ENCODE results near the gene FAM217A.
"Not testable (repeated sequence)": the region's sequence is repeated elsewhere in the genome, so short reads cannot be mapped to it uniquely, and the experiment has no call there.

Gene FAM217A, protein sequence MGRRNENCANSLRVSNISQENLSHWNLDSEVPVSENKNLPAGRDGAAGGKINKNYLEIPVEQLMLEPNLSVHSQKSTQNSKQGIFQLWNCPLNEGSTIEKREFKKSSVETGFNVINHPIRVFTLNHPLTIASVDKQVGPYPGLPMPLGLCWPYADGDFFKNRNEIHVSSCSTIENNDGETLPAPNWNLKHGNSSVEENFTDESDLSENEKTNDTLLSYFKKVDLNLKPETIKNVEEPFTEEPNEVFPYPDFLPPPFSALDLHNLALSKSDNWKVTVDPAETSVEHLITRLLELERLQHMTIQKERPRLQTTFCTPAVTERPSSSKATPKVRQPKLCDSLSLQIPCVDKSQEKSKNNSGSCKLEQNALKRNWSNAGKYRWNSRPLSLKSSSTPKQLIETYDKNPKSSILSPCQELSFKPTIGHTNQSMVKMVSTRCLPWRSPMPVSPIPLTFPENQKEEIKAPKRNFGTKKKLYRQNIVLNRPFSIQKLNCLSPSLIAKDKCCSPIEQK

DNA sequence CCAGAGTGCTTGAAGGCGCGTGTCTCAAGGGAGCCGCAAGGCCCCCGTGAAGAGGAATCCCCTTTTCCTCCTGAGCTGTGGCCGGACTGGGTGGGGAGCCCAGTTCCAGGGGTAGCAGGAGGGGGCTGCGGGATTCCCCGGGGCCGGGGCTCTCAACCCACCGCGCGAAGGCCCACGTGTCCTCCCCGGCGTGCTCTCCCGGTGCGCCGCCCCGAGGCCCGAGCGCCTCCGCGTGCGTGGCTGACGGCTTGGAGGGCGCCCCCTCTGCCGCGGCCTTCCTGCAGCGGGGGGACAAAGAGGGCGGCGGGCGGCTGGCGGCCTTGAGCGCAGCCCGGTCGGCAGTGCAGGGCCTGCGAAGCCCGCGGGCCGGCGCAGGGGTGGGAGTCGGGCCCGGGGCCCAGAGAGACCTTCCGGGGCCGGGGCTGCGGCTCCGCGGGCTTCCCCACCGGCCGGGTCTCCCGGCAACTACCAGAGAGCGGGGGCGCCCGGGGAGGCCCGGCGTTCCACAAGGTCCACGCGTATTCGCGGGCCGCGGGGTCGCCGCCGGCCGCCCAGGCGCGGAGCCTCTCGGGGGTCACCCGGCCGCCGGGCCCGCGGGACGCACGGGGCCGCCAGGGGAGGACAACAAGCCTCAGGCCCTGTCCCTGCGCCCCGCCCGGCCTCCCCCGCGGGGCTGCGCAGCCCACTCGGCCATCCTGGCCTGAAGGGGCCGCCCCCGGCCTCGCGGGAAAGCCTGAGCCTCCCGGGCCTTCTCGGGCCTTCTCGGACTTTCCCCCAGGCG lies at the start of gene FAM217A:
Gene FAM217A (minus strand): TSS at position 447 of the 781 bp plus-strand sequence. CDS start 1,723 bp downstream, outside the sequence.
- no peak for DNase-seq

- DNase-seq: no peak
Measured at GRCh38 chr6:4128072-4128471, 49.1 kb upstream of the FAM217A start.

- no peak for DNase-seq
Measured at GRCh38 chr6:4125933-4126864, 47.3 kb upstream of the FAM217A start.

DNA sequence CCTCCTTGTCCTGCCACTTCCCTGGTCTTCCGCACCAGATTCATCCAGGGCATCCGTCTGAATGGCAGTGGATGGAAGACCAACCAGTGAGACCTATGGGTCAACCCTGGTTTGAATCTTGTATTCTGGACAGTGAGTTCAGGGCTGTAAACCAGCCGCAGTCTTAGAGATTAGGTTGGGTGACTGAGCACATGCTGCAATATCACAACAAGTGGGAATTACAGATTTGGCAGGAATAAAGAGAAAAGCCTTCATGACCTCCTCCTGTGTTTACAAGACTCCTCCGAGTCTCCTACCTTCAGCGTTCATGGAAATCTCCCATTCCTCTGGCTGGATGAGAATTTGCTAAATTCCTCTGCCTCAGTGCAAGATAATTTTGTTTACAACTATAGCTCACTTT lies 46.6 kb upstream of the FAM217A start:
- DNase-seq: no peak

- no peak for DNase-seq
Measured at GRCh38 chr6:4124351-4124750, 45.4 kb upstream of the FAM217A start.

GRCh38 chr6:4115741-4116140 lies 36.8 kb upstream of the FAM217A start:
- no peak for DNase-seq

DNA sequence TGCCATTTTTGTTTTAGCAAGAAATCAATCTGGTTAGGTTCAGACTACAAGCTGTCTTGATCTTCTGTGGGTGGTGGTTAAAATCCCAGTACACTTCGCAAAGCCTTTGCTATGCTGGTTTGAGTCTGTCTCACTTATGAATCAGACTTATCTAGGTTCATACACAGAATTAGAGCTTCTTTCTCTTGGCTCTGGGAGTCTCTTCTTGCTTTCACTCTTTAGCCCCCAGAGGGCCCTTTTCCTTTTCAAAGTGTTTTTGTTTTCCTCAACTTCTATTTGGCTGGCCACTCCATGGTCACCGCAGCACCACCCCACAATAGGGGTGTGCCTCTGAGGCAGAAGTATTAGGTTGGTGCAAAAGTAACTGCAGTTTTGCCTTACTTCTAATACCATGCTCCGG lies 35.2 kb upstream of the FAM217A start:
- no peak for DNase-seq

DNA sequence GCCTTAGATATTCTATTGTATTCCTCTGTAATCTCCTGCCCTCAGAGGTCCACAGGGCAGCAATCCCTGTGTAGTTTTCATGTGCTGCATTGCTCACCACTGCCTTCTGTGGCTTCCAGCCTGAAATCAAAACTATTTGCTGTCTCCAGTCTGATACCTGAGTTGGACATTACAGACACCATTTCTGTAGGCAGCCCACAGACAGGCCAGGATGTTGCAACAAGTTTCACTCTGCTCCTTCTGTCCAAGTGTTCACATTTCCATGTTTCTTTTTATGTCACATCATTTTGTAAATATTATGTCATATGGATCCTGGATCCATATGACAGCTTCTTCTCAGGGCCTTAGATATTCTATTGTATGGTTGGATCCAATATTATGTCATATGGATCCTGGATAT lies 34.7 kb upstream of the FAM217A start:
- DNase-seq: no peak

- DNase-seq: no peak
Measured at GRCh38 chr6:4112366-4112765, 33.4 kb upstream of the FAM217A start.

GRCh38 chr6:4109363-4109815 lies 30.5 kb upstream of the FAM217A start:
- not testable (repeated sequence) for DNase-seq

DNA sequence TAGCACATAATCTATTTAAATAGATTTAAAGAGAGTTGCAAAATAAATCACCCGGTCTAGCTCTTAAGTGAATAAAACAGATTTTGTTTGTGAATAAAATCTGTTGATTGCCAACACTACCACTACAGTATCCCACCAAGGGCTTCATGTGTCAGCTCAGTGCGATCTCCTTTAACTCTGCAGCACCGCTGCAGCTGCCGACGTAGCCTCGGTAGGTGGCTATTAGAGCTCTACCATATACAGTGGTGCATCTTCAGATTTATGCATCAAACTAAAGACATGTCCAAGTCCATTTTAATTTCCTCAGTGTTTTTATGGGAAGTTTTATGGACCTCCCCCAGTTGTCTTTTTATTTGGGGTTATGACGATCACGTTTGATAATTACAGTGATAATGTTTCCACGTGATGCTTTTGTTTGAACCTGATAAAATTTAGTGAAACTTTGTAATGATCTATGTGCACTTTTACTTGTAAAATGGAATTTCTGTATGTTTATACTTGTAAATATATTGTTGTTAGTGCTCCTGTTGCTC lies 29.7 kb upstream of the FAM217A start:
- no peak for DNase-seq

DNA sequence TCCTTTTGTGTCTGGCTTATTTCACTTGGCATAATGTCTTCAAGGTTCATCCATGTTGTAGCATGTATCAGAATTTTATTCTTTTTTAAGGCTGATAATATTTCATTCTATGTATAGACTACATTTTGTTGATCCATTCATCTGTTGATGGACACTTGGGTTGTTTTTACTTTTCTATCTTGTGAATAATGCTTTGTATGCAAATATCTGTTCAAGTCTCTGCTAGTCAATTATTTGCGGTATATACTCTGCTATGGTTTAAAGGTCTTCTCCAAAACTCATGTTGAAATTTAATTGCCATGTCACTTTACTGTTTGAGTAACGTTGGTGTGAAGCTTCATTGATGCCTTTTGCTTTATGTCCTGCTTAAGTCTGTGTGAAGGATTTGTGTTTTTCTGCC lies 28.9 kb upstream of the FAM217A start:
- DNase-seq: no peak

DNA sequence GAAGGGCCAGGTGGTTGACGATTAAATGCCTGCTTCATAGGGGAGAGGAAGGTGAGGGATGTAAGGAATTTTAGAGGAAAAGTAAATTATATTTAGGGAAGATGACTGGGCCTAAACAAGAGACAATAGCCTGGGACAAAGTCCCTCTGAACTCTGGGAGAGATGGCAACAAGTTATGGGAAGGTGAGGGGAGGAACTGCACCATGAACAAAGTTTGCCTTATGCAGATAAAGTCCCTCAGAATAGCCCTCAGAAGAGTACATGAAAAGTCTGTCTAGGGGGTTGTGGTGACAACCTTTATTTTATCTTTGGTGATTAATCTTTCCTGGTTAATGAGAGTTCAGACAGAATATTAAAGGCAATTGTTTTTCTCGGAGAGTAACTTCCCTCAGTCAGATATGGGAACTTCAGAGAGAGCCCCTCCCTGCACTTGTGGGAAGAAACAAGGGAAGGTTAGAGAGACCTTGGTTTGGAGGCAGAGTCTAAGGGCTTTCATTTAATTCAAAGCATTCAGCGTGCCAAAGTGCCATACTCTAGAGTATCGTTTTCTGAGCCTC lies 27.1 kb upstream of the FAM217A start:
- DNase-seq: no peak

DNA sequence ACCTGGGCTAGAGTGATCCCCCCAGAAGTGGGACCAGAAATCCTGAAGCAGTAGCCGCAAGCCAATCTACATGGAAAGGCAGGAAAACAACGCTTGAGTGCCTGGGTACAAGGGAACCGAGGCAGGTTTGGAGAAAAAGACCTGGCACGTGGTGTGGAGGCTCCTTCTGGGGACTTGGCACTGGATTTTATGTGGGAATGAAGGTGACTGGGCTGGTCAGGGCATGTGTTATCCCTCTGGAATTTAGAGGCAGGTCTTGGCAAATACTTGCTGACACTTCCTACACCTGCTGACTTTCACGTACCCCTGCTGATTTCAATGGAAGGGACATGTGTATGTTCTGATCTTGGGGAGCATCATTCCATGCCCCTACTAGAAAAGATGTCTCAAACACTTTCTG lies 25.0 kb upstream of the FAM217A start:
- no peak for DNase-seq

- no peak for DNase-seq
Measured at GRCh38 chr6:4102687-4103244, 23.8 kb upstream of the FAM217A start.

DNA sequence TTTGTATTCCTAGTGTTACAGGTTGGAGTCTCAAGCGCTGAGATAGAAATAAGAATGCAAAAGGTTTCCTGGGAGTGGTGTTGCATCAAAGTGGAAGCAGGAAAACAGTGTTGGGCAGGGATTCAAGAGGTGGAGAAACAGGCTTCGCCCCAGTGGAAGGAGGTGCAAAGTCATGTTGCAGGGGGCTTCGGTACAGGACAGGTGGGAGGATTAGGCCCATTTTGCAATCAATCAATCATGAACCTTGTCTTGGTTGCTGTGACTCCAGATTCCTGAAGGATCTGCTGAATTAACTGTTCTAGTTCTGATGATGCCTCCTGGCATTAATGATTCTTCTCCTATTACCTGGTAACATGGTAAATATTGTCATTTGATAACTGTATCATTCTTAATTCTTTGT lies 22.4 kb upstream of the FAM217A start:
- DNase-seq: no peak

GRCh38 chr6:4100655-4101054 lies 21.7 kb upstream of the FAM217A start:
- DNase-seq: no peak

DNA sequence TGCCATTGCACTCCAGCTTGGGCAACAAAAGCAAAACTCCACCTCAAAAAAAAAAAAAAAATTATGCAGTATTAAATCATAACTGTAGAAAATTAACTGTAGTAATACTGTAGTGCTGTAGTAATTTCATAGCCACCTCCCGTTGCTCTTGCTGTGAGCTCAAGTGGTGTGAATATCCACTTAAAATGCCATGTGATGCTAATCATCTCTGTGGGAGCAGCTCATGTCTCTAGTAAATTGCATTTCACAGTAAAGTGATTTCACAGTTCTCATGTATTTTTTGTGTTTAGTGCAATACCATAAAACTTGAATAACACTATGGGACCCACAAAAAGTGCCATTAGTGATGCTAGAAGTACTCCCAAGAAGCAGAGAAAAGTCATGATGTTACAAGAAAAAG lies 14.4 kb upstream of the FAM217A start:
- DNase-seq: no peak

- no peak for DNase-seq
Measured at GRCh38 chr6:4091941-4092340, 13.0 kb upstream of the FAM217A start.

- DNase-seq: not testable (repeated sequence)
Measured at GRCh38 chr6:4090043-4090442, 11.1 kb upstream of the FAM217A start.

DNA sequence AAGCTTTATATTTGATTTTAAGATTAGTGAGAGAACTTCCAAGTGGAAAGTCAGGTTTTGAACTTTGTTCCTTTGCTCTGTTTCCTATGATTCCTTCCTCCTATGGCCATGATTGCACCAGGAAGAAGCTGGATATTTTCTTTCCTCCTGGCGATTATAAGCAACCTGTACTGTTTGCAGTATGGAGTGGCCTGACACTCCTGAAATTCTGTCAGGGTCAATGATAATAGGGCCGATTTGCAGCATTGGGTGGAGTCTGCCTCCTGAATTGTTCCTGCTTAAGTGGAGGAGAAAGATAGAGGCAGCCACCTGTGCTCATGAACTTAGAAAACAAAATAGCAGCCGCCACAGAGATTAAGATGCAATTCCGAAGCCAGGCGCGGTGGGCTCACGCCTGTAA lies 9.8 kb upstream of the FAM217A start:
- no peak for DNase-seq

- DNase-seq: no peak
Measured at GRCh38 chr6:4085332-4085700, 6.4 kb upstream of the FAM217A start.
